Osteocyte (in vitro differentiated cells): ENCODE results near the gene C5orf46. TPM values are rescaled to one million over a fixed set of nuclear protein-coding genes. Genes with fewer than 3 reads are reported as not detected.

ENCODE experiments used
- DNase-seq: peaks from one replicate; pipeline ENCODE4 v3.0.0; 2021; ENCODE audit warnings: mixed read lengths; ENCODE audit not compliant: unreplicated experiment; ENCODE audit errors: extremely low spot score
- H3K27ac Mint-ChIP-seq: one replicate; pipeline ENCODE4 v1.8.0; 2021; ENCODE audit warnings: mild to moderate bottlenecking, mixed read lengths; ENCODE audit not compliant: unreplicated experiment
- H3K27me3 Mint-ChIP-seq: one replicate; pipeline ENCODE4 v1.8.0; 2021; ENCODE audit warnings: mixed read lengths; ENCODE audit not compliant: unreplicated experiment
- H3K36me3 Mint-ChIP-seq: one replicate; pipeline ENCODE4 v1.8.0; 2021; ENCODE audit warnings: mixed read lengths; ENCODE audit not compliant: unreplicated experiment
- H3K4me1 Mint-ChIP-seq: one replicate; pipeline ENCODE4 v1.8.0; 2021; ENCODE audit warnings: mixed read lengths; ENCODE audit not compliant: unreplicated experiment
- H3K4me3 Mint-ChIP-seq: one replicate; pipeline ENCODE4 v1.8.0; 2021; ENCODE audit warnings: mild to moderate bottlenecking, moderate library complexity, mixed read lengths; ENCODE audit not compliant: unreplicated experiment
- H3K9me3 Mint-ChIP-seq: one replicate; pipeline ENCODE4 v1.8.0; 2021; ENCODE audit warnings: mixed read lengths; ENCODE audit not compliant: unreplicated experiment
- total RNA-seq: library from RNA; stranded (reverse); gene quantifications from 2 replicates; pipeline ENCODE4 v1.2.1, GENCODE V29; 2021
- TF ChIP-seq, protein P1 (sequence below): fragments of 200-600 bp; sonication (generic); IDR thresholded peaks from 2 replicates; pipeline ENCODE4 v1.5.0; 2021; ENCODE audit warnings: antibody characterized with exemption, mild to moderate bottlenecking, moderate library complexity

Gene C5orf46
- total RNA-seq, 1 donor from 2014 or later = not detected

DNA sequence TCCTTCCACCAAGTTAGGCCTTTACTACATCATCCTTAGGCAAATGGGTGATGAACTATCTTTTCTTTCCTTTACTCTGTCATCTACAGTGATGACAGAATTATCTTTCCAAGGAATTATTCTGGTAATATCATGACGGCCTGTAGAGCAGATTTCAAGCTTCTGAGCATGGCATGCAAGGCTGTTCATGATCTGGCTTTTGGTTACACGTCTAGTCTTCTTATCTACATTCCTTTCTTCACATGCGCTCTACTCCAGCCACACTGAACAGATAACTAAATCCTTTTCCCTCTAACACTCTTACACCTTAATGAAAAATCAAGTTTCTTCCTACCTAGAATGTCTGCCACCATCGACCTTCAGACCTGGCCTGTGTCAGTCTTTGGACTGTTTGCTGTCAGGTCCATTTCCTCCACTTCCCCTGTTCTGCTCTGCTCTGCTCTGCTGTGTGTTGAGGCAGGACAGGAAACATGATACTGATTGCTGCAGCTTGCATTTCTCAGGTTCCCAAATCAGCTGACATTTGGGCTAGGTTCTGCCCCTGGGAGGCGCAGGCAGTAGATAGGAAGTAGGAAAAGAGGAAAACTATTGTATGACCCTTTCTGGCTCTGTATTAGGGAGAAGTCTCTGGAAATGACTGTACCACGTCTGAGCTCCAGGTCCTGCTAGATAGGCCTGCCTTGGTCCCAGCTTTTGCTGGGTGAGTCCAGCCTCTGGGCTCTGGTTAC is 23.6 kb downstream of the C5orf46 start:
- no peak for DNase-seq
- Mint-ChIP-seq H3K4me1 (no peaks in the 10 kb centered on the region), H3K27me3 (peaks cover 63% of the 10 kb centered on the region), H3K4me3 (no peak overlapping the region), H3K36me3 (no peaks in the 10 kb centered on the region), H3K27ac (no peak overlapping the region), H3K9me3 (no peaks in the 10 kb centered on the region)
- TF ChIP-seq, protein P1, sequence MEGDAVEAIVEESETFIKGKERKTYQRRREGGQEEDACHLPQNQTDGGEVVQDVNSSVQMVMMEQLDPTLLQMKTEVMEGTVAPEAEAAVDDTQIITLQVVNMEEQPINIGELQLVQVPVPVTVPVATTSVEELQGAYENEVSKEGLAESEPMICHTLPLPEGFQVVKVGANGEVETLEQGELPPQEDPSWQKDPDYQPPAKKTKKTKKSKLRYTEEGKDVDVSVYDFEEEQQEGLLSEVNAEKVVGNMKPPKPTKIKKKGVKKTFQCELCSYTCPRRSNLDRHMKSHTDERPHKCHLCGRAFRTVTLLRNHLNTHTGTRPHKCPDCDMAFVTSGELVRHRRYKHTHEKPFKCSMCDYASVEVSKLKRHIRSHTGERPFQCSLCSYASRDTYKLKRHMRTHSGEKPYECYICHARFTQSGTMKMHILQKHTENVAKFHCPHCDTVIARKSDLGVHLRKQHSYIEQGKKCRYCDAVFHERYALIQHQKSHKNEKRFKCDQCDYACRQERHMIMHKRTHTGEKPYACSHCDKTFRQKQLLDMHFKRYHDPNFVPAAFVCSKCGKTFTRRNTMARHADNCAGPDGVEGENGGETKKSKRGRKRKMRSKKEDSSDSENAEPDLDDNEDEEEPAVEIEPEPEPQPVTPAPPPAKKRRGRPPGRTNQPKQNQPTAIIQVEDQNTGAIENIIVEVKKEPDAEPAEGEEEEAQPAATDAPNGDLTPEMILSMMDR = no peak

DNA sequence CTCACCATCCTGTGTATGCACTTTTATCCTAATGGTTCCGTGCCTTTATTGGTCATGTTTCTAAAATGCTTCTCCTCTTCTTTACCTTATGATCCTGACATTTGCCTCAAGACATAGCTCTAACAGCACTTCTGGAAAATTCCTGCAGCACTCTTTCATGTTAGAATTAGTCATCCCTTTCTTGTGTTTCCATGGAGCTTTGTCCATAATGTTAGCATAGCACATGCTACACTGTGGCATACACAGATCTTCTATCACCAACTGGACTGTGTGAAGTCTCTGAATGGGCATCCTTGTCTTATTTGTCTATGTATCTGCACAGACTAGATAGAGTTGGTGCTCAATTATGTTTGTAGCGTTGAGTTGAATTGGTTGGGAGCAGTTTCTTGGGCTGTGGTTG is 25.9 kb downstream of the C5orf46 start:
- no peaks in the 10 kb centered on the region for H3K9me3 Mint-ChIP-seq
- no peak for DNase-seq
- H3K27ac Mint-ChIP-seq = no peak overlapping the region
- H3K27me3 Mint-ChIP-seq = peaks cover 82% of the 10 kb centered on the region
- TF ChIP-seq, protein P1 = no peak
- no peaks in the 10 kb centered on the region for H3K4me1 Mint-ChIP-seq
- H3K4me3 Mint-ChIP-seq = no peak overlapping the region
- H3K36me3 Mint-ChIP-seq = no peaks in the 10 kb centered on the region

DNA sequence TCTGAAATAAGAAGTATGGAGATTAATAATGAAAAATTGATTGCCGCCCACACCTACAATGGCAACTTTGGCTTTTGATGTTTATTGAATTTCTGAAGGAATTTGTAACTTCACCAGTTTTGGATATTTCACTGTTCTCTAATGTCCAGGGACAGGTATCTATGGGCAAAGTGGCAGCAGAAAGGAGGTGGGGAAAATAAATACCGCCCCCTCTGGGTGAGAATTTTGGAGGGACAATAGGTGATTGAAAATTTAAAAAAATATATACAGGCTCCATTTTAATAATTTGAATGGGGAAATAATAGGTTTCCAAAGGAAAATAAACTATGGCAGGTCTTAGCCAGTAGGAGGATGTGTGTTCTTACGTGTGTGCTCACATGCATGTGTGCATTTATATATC is 26.6 kb downstream of the C5orf46 start:
- TF ChIP-seq, protein P1 = no peak
- no peak for DNase-seq
- Mint-ChIP-seq H3K36me3 (no peaks in the 10 kb centered on the region), H3K27ac (no peak overlapping the region), H3K9me3 (no peaks in the 10 kb centered on the region), H3K27me3 (peaks cover 79% of the 10 kb centered on the region), H3K4me3 (no peak overlapping the region), H3K4me1 (no peaks in the 10 kb centered on the region)

DNA sequence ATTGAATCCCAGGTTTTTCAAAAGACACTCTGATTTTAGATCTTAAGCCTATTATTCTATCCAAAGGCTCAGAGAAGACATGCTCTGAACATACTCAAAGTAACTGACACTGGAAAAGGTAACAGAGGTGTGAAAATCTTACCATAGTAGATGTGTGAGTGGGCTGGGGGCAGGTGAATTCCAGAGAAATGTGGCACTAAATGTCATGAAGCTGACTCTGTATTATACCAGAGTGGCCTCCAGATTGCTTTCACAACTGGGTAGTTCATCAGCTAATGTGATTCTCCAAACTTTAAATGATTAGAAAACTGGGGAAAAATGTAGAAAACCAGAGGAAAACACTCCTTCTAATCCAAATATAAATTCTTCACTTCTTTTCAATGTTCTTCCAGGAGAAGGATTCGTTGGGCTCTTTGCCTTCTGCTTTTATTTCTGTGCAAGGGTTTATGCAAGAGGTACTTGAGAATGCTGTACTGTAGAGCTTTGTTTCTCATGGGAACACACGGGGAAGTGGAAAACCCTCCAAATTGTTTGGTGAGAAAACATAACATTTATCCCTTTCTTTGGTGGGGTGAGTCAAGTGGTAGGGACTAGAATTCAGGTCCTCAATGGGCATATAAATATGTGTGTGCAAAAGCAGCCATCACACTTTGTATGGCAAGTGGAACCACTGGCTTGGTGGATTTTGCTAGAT is 28.1 kb downstream of the C5orf46 start, which contains the start of gene SCGB3A2:
SCGB3A2 (plus strand) TSS at position 646 of the 694 bp plus-strand sequence. CDS start 93 bp downstream, outside the sequence.
- Mint-ChIP-seq H3K27me3 (peaks cover 81% of the 10 kb centered on the region), H3K4me3 (no peak within 1 kb of the TSS), H3K9me3 (no peaks in the 10 kb centered on the region), H3K27ac (no peak within 1 kb of the TSS), H3K4me1 (no peaks in the 10 kb centered on the region), H3K36me3 (no peaks in the 10 kb centered on the region)
- TF ChIP-seq, protein P1 = no peak
- DNase-seq = no peak

DNA sequence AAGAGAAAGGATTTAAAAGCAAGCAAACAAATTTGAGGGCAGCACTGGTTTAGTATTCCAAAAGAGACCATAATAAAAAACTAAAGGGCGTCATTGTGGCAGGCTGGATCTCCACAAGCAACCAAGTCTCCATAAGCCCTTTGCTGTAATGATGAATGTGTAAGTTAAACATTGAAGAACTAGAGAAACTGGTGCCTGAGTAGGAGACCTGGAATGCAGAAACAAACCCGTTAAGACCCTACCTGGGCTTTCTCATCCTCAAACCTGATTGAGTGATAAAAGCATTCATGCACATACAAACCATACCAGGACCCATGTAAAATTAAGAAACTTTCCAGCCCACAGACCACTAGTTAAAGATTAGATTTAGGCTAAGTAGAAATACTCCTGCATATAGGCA is 29.7 kb downstream of the C5orf46 start:
- TF ChIP-seq, protein P1 = no peak

More for the DNA sequence above, 29.7 kb downstream of the C5orf46 start:
- H3K4me1 Mint-ChIP-seq = no peaks in the 10 kb centered on the region
- H3K36me3 Mint-ChIP-seq = no peaks in the 10 kb centered on the region
- no peak for DNase-seq
- no peaks in the 10 kb centered on the region for H3K9me3 Mint-ChIP-seq
- H3K27me3 Mint-ChIP-seq = peaks cover 86% of the 10 kb centered on the region
- no peak overlapping the region for H3K27ac Mint-ChIP-seq
- H3K4me3 Mint-ChIP-seq = no peak overlapping the region
